ENCODE data around the gene TMEM91.

Gene TMEM91

GRCh38 chr19:41412953-41413352, 36.6 kb downstream of the TMEM91 start:
- no peak for DNase-seq

GRCh38 chr19:41413947-41414346, 37.6 kb downstream of the TMEM91 start:
- no peak for DNase-seq

- DNase-seq = no peak
These were observed 38.1 kb downstream of the TMEM91 start for GRCh38 chr19:41414461-41414860.

- no peak for DNase-seq
These were observed 38.8 kb downstream of the TMEM91 start for GRCh38 chr19:41415154-41415571.

GRCh38 chr19:41416194-41416674, 39.9 kb downstream of the TMEM91 start:
- no peak for DNase-seq

GRCh38 chr19:41420101-41420880, 44.0 kb downstream of the TMEM91 start:
- no peak for DNase-seq

- no peak for DNase-seq
These were observed 45.0 kb downstream of the TMEM91 start for GRCh38 chr19:41421314-41421713.

- DNase-seq = no peak
These were observed 45.6 kb downstream of the TMEM91 start for GRCh38 chr19:41421973-41422372.

GRCh38 chr19:41422456-41422855, 46.1 kb downstream of the TMEM91 start:
- DNase-seq = no peak

- no peak for DNase-seq
These were observed 46.6 kb downstream of the TMEM91 start for GRCh38 chr19:41422955-41423354.

- DNase-seq = no peak
These were observed 48.2 kb downstream of the TMEM91 start for GRCh38 chr19:41424335-41425173.

- DNase-seq = no peak
These were observed 49.1 kb downstream of the TMEM91 start for GRCh38 chr19:41425174-41426115.

GRCh38 chr19:41426116-41426841, 49.9 kb downstream of the TMEM91 start:
- DNase-seq = no peak

GRCh38 chr19:41426952-41427646, 50.8 kb downstream of the TMEM91 start, which contains the start of gene B3GNT8:
Gene B3GNT8, minus strand, starts transcription at chr19:41427374. Its CDS starts 596 bp downstream, at chr19:41426778.
- no peak for DNase-seq

GRCh38 chr19:41427647-41428480, 51.5 kb downstream of the TMEM91 start:
- no peak for DNase-seq

GRCh38 chr19:41428481-41428859, 52.1 kb downstream of the TMEM91 start:
- no peak for DNase-seq

GRCh38 chr19:41430922-41431321, 54.6 kb downstream of the TMEM91 start:
- DNase-seq = no peak

GRCh38 chr19:41431426-41432386, 55.4 kb downstream of the TMEM91 start:
- peak in 1 of 2 experiments; percentile 24 for DNase-seq

- no peak for DNase-seq
These were observed 56.8 kb downstream of the TMEM91 start for GRCh38 chr19:41433171-41433570.
